NCI-H2227 (cell line): ENCODE results near the gene EXOC6B.
A peak's percentile ranks its signal among the peaks of the same experiment; 100 is the strongest.

Experiments used
- DNase-seq: peaks from one replicate; lab custom pipeline; 2025; ENCODE audit not compliant: unreplicated experiment; lab: John Stamatoyannopoulos, UW

EXOC6B gene

GRCh38 chr2:72138921-72139381 is 686.9 kb downstream of the EXOC6B start:
- DNase-seq = no peak

DNA sequence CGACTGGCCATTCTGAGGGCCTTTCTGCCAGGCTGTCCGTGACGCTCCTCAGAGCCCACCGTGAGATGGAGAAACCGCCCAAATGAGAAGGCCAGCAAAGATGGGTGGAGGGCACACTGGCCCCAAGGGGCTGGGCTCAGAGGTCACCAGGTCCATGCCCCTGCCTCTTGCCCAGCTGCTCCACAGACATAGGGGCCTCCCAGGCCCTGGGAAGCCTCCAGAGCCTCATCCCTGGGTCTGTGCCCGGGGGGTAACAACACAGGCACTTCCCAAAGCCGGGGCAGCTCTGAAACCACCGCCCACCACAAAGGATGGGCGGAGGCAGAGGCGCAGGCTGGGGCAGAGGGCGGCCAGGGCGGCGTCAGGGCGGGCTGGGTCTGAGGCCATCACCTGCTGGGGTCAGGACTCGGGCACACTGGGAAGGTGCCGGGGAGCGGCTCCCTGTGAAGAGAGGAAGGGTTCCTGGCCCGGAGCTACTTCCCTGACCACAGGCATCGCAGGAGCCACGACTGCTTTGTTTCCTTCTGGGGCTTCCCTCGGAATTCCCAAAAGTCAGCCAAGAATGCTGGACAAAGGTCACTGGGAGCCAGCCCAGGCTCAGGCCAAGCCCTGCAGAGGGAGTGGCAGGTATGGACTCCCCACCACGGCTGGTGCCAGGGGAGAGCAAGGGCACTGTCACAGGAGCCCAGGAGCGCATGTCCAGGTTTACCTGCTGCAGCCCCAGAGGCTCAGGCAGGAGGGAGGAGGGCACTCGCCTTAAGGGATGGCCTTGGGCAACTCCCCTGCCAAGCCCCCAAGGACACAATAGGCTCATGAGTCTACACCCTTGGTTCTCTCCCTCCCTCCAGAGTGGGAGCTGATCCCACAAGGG is 687.6 kb downstream of the EXOC6B start:
- no peak for DNase-seq

DNA sequence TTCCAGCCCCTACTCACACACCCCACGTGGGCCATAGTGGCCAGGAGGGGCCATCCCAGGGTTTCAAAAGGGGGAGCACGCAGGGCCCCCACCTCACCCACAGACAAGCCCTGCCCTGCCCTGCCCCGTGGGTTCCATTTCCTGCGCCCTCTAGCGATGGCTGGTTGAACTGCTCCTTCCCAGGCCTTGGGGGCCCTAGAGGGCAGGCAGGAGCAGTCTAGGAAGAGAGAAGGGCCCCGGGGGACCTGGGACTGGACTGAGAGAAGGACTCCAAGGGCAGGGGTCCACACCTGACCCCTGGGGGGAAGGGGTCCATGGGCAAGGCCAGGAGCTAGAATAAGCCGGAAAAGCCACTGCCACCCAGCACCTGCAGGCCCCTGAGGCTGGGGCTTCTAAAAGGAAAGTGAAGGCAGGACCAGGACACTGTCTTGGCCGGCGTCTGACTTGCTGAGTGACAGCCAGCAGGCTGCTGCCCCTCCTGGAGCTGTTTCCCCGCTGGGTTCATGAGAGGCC is 688.3 kb downstream of the EXOC6B start:
- DNase-seq = peak; percentile 52

GRCh38 chr2:72136933-72137497 is 688.8 kb downstream of the EXOC6B start:
- no peak for DNase-seq

DNA sequence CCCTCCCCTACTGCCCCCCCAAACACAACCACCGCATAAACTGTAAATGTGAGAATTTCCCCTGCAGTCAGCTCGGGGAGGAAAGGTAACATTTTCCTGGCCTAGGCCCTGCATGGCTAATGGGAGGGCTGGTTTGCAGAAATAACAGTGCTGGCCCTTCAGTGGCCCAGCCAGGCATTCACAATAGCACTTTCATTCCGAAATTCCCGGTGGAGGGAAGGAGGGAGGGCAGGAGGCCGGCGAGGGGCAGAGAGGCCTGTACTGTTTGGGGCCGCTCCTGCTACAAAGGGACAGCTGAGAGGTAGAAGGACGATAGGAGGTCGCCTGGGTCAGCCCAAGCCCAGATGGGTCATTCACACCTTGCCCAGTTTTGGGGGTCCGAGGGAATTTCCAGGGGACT is 689.5 kb downstream of the EXOC6B start:
- DNase-seq = no peak

DNA sequence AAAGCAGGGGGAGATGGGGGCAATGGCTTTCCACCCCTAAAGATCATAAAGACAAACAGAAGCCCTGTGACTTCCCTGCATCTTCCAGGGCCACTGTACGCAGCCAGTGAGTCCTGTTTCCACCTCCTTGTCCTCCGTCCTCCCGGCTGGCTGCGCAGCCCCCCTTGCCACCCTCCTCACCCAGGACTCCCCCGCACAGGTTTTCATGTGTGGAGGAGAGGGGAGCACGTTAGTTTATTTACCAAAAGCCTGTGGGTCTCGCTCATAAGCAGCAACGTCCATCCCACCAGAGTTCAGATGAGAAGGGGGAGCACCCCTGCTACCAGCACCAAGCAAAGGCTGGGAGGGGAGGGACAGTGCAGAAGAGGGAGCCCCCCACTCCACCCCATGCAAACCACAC is 689.9 kb downstream of the EXOC6B start:
- DNase-seq = no peak

GRCh38 chr2:72134997-72135800 is 690.6 kb downstream of the EXOC6B start:
- DNase-seq = no peak

DNA sequence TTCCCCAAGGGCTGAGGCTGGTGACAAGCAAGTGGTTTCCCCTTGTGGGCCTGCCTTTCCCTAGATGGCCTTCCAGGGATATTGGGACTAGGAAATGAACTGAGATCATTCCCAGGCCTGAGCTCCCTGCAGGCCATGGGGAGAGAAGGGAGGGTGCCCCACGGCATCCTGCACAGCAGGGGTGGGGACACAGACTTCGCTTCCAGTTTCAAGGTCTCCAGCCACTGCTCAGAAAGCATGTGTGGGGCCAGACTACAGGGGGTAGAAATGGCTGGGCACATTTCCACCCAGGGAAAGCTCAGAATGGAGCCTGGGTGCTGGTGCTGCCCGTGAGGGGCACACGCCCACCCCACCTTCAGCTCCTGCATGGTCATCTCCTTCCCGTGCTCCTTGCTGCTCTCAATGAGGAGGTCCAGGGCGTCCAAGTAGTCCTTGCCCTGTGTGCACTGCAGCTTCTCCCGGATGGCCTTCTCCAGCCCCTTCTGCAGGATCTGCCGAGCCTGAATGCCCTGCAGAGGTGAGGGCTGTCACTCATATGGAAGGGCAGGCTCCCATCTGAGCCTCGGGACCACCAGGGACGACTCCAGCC is 691.3 kb downstream of the EXOC6B start:
- DNase-seq = no peak

DNA sequence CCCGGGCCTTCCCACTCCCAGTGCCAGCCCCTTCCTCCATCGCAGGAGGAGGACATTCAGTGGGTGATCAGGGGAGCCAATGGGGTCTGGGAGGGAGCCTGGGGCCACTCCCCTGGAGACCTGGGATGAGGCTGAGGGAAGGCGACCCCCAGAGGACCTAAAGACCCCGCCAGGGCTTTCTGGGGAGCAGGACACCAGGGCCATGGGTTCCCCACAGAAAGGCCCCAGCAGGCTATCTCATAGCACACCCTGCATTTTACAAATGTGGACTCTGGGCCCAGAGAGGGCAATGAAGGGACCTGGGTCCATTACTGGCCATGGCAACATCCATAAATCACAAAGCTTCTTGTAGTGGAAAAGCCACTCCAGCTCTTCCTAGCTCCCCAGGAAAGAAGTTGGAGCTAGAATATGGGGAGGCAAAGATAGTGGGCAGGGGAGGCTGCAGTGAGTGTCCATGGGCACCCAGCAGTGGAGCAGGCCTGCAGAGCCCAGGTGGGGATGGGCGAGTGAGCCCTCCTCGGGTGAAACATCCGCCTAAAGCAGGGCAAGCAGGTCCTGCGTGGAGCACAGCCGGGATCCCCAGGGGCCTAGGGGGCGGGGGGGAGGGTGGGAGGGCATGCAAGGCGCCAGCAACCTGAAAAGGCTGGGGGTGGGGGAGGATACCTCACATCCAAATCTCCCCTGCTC is 692.0 kb downstream of the EXOC6B start:
- no peak for DNase-seq

DNA sequence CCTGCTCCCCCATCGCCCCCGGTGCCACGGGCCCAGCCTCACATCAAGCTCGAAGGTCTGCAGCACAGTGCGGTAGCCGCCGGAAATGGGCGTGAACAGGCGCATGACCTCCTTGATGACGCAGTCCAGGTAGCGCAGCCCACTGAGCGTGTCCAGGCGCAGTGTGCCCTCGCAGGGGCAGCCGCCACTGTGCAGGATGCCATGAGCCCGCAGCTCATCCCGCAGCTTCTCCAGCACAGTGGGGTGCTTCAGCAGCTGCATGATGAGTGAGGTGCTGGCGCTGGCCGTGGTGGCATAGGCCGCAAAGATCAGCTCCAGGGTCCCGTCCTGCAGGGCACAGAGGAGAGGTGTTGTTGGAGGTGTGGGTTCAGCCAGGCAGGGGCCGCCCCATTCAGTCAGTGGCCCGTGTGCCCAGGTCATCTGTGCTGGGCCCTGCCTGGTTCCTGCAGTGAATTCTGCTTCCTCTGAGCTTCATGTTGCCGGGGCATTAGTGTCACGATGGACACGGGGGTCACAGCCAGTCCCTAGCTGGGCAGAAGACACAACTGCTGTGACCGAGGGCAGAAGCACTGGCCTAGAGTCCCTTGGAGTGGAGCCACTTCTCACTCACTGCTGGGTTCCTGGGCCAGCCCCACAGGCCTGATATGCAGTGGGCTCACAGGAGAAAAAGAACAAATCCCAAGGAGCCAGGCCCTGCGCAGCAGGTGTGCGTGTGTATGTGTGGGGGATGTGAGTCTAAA is 692.7 kb downstream of the EXOC6B start:
- no peak for DNase-seq

DNA sequence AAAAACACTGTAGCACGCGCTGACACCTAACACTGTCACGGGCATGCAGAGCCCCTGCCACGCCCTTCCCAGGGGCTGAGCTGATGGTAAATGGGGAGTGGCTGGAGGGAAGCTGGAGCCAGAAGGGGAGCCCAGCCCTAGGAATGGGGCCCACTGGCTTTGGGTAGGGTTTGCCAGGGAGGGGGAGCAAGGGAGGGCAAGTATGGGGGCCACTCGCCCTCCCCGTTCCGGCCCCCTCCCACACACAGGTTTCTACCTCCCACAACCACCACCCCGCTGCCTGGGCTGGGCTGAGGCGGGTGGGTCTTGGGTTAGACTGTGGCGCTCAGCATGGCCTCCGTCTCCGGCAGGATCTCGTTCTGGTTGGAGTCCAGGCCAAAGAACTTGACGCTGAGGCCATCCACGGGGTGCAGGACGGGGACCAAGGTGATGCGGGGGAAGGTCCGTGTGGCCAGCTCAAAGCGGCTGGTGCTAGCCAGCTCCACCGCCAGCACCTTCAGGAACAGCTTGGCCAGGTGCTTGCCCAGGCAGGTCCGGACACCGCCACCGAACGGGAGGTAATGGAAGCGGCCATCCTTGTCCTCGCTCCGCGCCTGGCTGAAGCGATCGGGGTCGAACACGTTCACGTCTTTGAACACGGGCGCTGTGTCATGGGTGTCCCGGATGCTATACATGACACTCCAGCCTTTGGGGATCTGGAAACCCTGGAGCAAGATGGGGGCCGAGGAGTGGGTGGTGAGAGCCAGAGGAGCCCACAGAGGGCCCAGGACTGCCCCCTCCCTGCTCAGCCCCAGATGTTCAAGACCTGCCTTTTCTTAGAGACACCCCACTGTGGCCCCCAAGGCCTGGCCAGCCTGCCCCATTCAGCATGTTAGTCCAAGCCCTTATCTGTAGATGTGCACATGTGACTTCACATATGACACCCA is 693.7 kb downstream of the EXOC6B start:
- DNase-seq = no peak

- no peak for DNase-seq
These were observed 694.4 kb downstream of the EXOC6B start for GRCh38 chr2:72131371-72131891.

GRCh38 chr2:72130659-72131360 is 695.0 kb downstream of the EXOC6B start:
- DNase-seq = no peak

- DNase-seq = no peak
These were observed 696.0 kb downstream of the EXOC6B start for GRCh38 chr2:72129681-72130340.

DNA sequence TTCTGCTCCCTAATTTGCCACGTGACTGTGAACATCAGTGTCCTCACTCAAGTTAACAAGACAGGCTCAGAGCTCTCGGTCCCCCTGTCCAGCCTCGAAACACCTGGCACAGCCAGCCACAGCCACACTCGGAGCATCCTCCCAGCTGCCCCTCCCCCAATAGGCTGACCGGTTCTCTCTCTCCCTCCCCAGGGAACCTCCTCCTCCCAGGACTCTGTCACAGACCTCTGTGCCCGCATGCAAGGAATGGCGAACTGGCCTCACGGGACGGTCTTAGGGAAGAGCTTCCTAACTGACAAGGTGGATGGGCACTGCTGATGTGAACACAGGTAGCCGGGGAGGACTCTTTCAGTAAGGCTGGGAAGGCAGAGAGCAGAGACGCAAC is 697.0 kb downstream of the EXOC6B start:
- no peak for DNase-seq

DNA sequence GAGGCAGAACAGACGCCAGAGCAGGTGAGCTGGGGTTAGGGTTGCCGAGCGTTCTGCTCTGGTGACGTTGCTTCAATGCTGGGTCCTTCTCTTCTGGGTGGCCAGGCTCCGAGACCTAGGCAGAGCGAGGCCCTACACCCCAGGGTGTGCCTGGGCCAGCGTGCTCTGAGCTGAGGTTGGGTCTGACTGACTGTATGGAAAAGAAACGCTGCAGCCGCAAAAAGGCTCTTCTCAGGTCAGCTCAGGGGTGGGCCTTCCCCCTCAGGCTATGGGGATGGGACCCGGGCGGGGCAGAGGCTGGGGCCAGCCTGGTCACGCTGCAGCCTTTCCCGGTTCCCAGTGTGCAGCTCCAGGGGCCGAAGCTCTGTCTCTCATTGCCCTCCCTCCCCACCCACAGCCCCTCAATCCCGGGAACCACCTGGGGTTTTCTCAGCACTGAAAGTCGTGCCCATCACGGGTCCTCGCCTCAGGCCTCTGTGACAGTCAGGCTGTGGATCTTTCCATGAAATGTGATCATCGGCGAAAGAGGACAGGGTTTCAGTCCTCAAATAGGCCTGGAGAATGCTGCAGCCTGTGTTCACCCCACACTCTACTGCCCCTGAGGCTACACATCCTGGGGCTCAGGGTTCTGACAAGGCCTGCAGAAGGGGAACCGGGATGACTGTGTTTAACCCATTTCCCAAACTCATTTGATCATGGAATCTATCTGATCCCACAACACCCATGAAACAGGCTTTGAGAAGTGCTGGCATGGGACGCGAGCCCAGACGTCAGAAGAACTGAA is 697.6 kb downstream of the EXOC6B start:
- no peak for DNase-seq
